Skeletal muscle satellite cell (primary cell): ENCODE measurements around the gene PRPF40B.
"Not testable (repeated sequence)": the region's sequence is repeated elsewhere in the genome, so short reads cannot be mapped to it uniquely, and the experiment has no call there.

Experiments used
- H3K27me3 ChIP-seq: 2 replicates; pipeline ENCODE4 v1.7.0; 2013; ENCODE audit warnings: low read length; ENCODE audit not compliant: control insufficient read depth, insufficient read depth
- H3K36me3 ChIP-seq: 2 replicates; pipeline ENCODE4 v1.7.0; 2013; ENCODE audit warnings: mild to moderate bottlenecking, control low read depth, low read length; ENCODE audit not compliant: insufficient read depth
- H3K4me1 ChIP-seq: 2 replicates; pipeline ENCODE4 v1.7.0; 2013; ENCODE audit warnings: low read length; ENCODE audit not compliant: control insufficient read depth, insufficient read depth
- H3K4me2 ChIP-seq: 2 replicates; pipeline ENCODE4 v1.7.0; 2013; ENCODE audit warnings: mild to moderate bottlenecking, low read length
- H3K4me3 ChIP-seq: 2 replicates; pipeline ENCODE4 v1.7.0; 2013; ENCODE audit warnings: low read length
- H3K9ac ChIP-seq: 2 replicates; pipeline ENCODE4 v1.7.0; 2013; ENCODE audit warnings: mild to moderate bottlenecking, low read depth, low read length, moderate library complexity
- H3K9me3 ChIP-seq: replicated peaks from 2 replicates; pipeline ENCODE4 v1.7.0; 2013; ENCODE audit warnings: mild to moderate bottlenecking, control low read depth, low read length

PRPF40B gene

GRCh38 chr12:49587174-49587908, 36.0 kb upstream of the PRPF40B start:
- Histone ChIP-seq H3K9me3 (no peaks in the 10 kb centered on the region), H3K27me3 (no peaks in the 10 kb centered on the region), H3K4me2 (no peak overlapping the region), H3K36me3 (no peaks in the 10 kb centered on the region), H3K4me3 (no peak overlapping the region), H3K4me1 (peaks cover 10% of the 10 kb centered on the region), H3K9ac (no peak overlapping the region)

GRCh38 chr12:49588281-49588680, 35.1 kb upstream of the PRPF40B start:
- Histone ChIP-seq H3K4me2 (no peak overlapping the region), H3K27me3 (no peaks in the 10 kb centered on the region), H3K9ac (no peak overlapping the region), H3K4me1 (peaks cover 6% of the 10 kb centered on the region), H3K4me3 (no peak overlapping the region), H3K9me3 (no peaks in the 10 kb centered on the region), H3K36me3 (no peaks in the 10 kb centered on the region)

GRCh38 chr12:49588721-49589516, 34.4 kb upstream of the PRPF40B start:
- H3K9me3 ChIP-seq: no peaks in the 10 kb centered on the region
- no peaks in the 10 kb centered on the region for H3K4me1 ChIP-seq
- H3K9ac ChIP-seq: no peak overlapping the region
- no peak overlapping the region for H3K4me2 ChIP-seq
- H3K36me3 ChIP-seq: no peaks in the 10 kb centered on the region
- H3K27me3 ChIP-seq: no peaks in the 10 kb centered on the region
- no peak overlapping the region for H3K4me3 ChIP-seq

GRCh38 chr12:49598527-49598926, 24.8 kb upstream of the PRPF40B start:
- Histone ChIP-seq H3K9ac (no peak overlapping the region), H3K36me3 (peaks cover 4% of the 10 kb centered on the region), H3K27me3 (no peaks in the 10 kb centered on the region), H3K4me3 (no peak overlapping the region), H3K9me3 (no peaks in the 10 kb centered on the region), H3K4me1 (no peaks in the 10 kb centered on the region), H3K4me2 (no peak overlapping the region)

GRCh38 chr12:49599961-49600360, 23.4 kb upstream of the PRPF40B start:
- Histone ChIP-seq H3K27me3 (no peaks in the 10 kb centered on the region), H3K9me3 (no peaks in the 10 kb centered on the region), H3K36me3 (peaks cover 4% of the 10 kb centered on the region), H3K4me3 (no peak overlapping the region), H3K9ac (no peak overlapping the region), H3K4me1 (no peaks in the 10 kb centered on the region), H3K4me2 (no peak overlapping the region)

- Histone ChIP-seq H3K4me3 (no peak overlapping the region), H3K27me3 (no peaks in the 10 kb centered on the region), H3K4me2 (no peak overlapping the region), H3K4me1 (no peaks in the 10 kb centered on the region), H3K36me3 (peaks cover 4% of the 10 kb centered on the region), H3K9ac (no peak overlapping the region), H3K9me3 (no peaks in the 10 kb centered on the region)
Observed at GRCh38 chr12:49603721-49604120, 19.6 kb upstream of the PRPF40B start.

- Histone ChIP-seq H3K9me3 (no peaks in the 10 kb centered on the region), H3K9ac (no peak overlapping the region), H3K36me3 (peaks cover 4% of the 10 kb centered on the region), H3K4me3 (no peak overlapping the region), H3K27me3 (no peaks in the 10 kb centered on the region), H3K4me2 (no peak overlapping the region), H3K4me1 (no peaks in the 10 kb centered on the region)
Observed at GRCh38 chr12:49604856-49605255, 18.5 kb upstream of the PRPF40B start.

GRCh38 chr12:49605539-49605938, 17.8 kb upstream of the PRPF40B start, which contains the start of gene FAM186B:
TSS of gene FAM186B (minus strand) at chr12:49605639. CDS start at chr12:49605477, 162 bp downstream.
- not testable (repeated sequence) for H3K36me3 ChIP-seq, H3K9ac ChIP-seq, H3K4me2 ChIP-seq, H3K4me3 ChIP-seq, H3K4me1 ChIP-seq, H3K27me3 ChIP-seq, H3K9me3 ChIP-seq

GRCh38 chr12:49609059-49609874, 14.1 kb upstream of the PRPF40B start:
- H3K4me1 ChIP-seq: no peaks in the 10 kb centered on the region
- no peak overlapping the region for H3K9ac ChIP-seq
- H3K27me3 ChIP-seq: no peaks in the 10 kb centered on the region
- no peaks in the 10 kb centered on the region for H3K36me3 ChIP-seq
- no peaks in the 10 kb centered on the region for H3K9me3 ChIP-seq
- no peak overlapping the region for H3K4me3 ChIP-seq
- no peak overlapping the region for H3K4me2 ChIP-seq

- Histone ChIP-seq H3K4me3 (no peak overlapping the region), H3K4me1 (no peaks in the 10 kb centered on the region), H3K9ac (no peak overlapping the region), H3K9me3 (no peaks in the 10 kb centered on the region), H3K36me3 (no peaks in the 10 kb centered on the region), H3K27me3 (no peaks in the 10 kb centered on the region), H3K4me2 (no peak overlapping the region)
Observed at GRCh38 chr12:49609875-49610154, 13.5 kb upstream of the PRPF40B start.

GRCh38 chr12:49610785-49611184, 12.6 kb upstream of the PRPF40B start:
- not testable (repeated sequence) for H3K9ac ChIP-seq, H3K4me1 ChIP-seq, H3K4me2 ChIP-seq, H3K36me3 ChIP-seq, H3K9me3 ChIP-seq, H3K27me3 ChIP-seq, H3K4me3 ChIP-seq
